Neuronal stem cell (in vitro differentiated cells): ENCODE measurements around the gene GBX1.
A peak's percentile ranks its signal among the peaks of the same experiment; 100 is the strongest.

ENCODE experiments used
- DNase-seq: peaks from one replicate; pipeline ENCODE4 v3.0.0-alpha.2; 2013; ENCODE audit warnings: low spot score
- H2AFZ ChIP-seq: one replicate; pipeline ENCODE4 v1.6.1; 2013; ENCODE audit warnings: mild to moderate bottlenecking, low read length, inconsistent platforms
- H2AK5ac ChIP-seq: 2 replicates; pipeline ENCODE4 v1.6.1; 2013; ENCODE audit warnings: low read depth, mild to moderate bottlenecking, inconsistent platforms, low read length, moderate library complexity, mixed read lengths
- H2BK120ac ChIP-seq: 2 replicates; pipeline ENCODE4 v1.6.1; 2013; ENCODE audit warnings: low read depth, mild to moderate bottlenecking, inconsistent platforms, low read length, moderate library complexity, mixed read lengths
- H2BK12ac ChIP-seq: one replicate; pipeline ENCODE4 v1.6.1; 2013; ENCODE audit warnings: low read length, inconsistent platforms
- H2BK15ac ChIP-seq: 2 replicates; pipeline ENCODE4 v1.6.1; 2013; ENCODE audit warnings: mild to moderate bottlenecking, low read length, inconsistent platforms, mixed read lengths
- H2BK5ac ChIP-seq: one replicate; pipeline ENCODE4 v1.6.1; 2013; ENCODE audit warnings: inconsistent platforms, mild to moderate bottlenecking, low read length, moderate library complexity
- H3K14ac ChIP-seq: one replicate; pipeline ENCODE4 v1.6.1; 2013; ENCODE audit warnings: low read length, inconsistent platforms
- H3K18ac ChIP-seq: 2 replicates; pipeline ENCODE4 v1.6.1; 2013; ENCODE audit warnings: low read length, inconsistent platforms
- H3K23ac ChIP-seq: 2 replicates; pipeline ENCODE4 v1.6.1; 2013; ENCODE audit warnings: low read depth, mild to moderate bottlenecking, mixed read lengths, low read length, inconsistent platforms; ENCODE audit not compliant: poor library complexity
- H3K27ac ChIP-seq: replicated peaks from 3 replicates; pipeline ENCODE4 v1.5.1; 2013; ENCODE audit warnings: low read length, inconsistent platforms
- H3K27me3 ChIP-seq, 3 experiments: 2 replicates each; pipeline ENCODE4 v1.6.1; 2013; ENCODE audit warnings: low read length in 3 of 3, mild to moderate bottlenecking in 2 of 3, inconsistent platforms in 1 of 3, low read depth in 1 of 3, mixed read lengths in 1 of 3, moderate library complexity in 1 of 3; ENCODE audit not compliant: control insufficient read depth in 3 of 3, insufficient read depth in 3 of 3
- H3K36me3 ChIP-seq, 2 donors: replicated peaks in 1 of 2; 2 replicates each; pipeline ENCODE4 v1.6.1; 2013; ENCODE audit warnings: low read length in 2 of 2; ENCODE audit not compliant: control insufficient read depth in 2 of 2, insufficient read depth in 2 of 2
- H3K4ac ChIP-seq: 2 replicates; pipeline ENCODE4 v1.6.1; 2013; ENCODE audit warnings: inconsistent platforms, mild to moderate bottlenecking, low read length, moderate library complexity
- H3K4me1 ChIP-seq, 2 donors: 1 replicate in 1 of 2; 2 replicates in 1 of 2; pipeline ENCODE4 v1.6.1; 2013; ENCODE audit warnings: low read length in 2 of 2, low read depth in 1 of 2; ENCODE audit not compliant: control insufficient read depth in 2 of 2, insufficient read depth in 1 of 2
- H3K4me2 ChIP-seq: one replicate; pipeline ENCODE4 v1.6.1; 2013; ENCODE audit warnings: mild to moderate bottlenecking, low read length, inconsistent platforms; ENCODE audit not compliant: insufficient read depth, poor library complexity, severe bottlenecking
- H3K4me3 ChIP-seq, 2 donors: 2 replicates each; pipeline ENCODE4 v1.5.1; 2013; ENCODE audit warnings: low read length in 2 of 2, mild to moderate bottlenecking in 2 of 2, inconsistent platforms in 1 of 2, moderate library complexity in 1 of 2
- H3K79me1 ChIP-seq: one replicate; pipeline ENCODE4 v1.6.1; 2013; ENCODE audit warnings: low read depth, mild to moderate bottlenecking, inconsistent platforms, low read length, moderate library complexity
- H3K9ac ChIP-seq: one replicate; pipeline ENCODE4 v1.6.1; 2013; ENCODE audit warnings: mild to moderate bottlenecking, low read depth, low read length, inconsistent platforms; ENCODE audit not compliant: poor library complexity
- H3K9me3 ChIP-seq, 2 donors: replicated peaks in 1 of 2; 2 replicates each; pipeline versions ENCODE3 to v1.6.1; 2013; ENCODE audit warnings: low read length in 2 of 2, mild to moderate bottlenecking in 2 of 2, inconsistent platforms in 1 of 2, low read depth in 1 of 2, mixed read lengths in 1 of 2, moderate library complexity in 1 of 2; ENCODE audit not compliant: control insufficient read depth in 2 of 2, insufficient read depth in 1 of 2
- H4K8ac ChIP-seq: one replicate; pipeline ENCODE4 v1.6.1; 2013; ENCODE audit warnings: low read depth, mild to moderate bottlenecking, inconsistent platforms, low read length, moderate library complexity
- H4K91ac ChIP-seq: one replicate; pipeline ENCODE4 v1.6.1; 2013; ENCODE audit warnings: low read length, low read depth, mild to moderate bottlenecking, inconsistent platforms; ENCODE audit not compliant: poor library complexity
- WGBS, 2 donors: extraction: QIAGEN DNeasy Blood & Tissue Kit; methylation state at CpG; one replicate each; pipeline ENCODE4 v1.1.7; 2013; ENCODE audit warnings: missing lambda C conversion rate in 2 of 2, mixed read lengths in 1 of 2; ENCODE audit not compliant: insufficient read length in 2 of 2, insufficient replicate concordance in 1 of 2; ENCODE audit errors: extremely low coverage in 2 of 2; 5-methylcytosine and 5-hydroxymethylcytosine counted together

The GBX1 gene

GRCh38 chr7:151175793-151176311 lies 8.4 kb upstream of the GBX1 start:
- WGBS, 2 donors = no CpG with 5 or more reads among the region's 23 CpGs
- Histone ChIP-seq H2BK15ac (peak overlapping the region; percentile 77), H3K27me3 (peaks cover 2 to 52% (median 19%) of the 10 kb centered on the region in 3 experiments), H3K9me3 (peaks cover 0 to 12% of the 10 kb centered on the region in 2 donors), H3K79me1 (no peaks in the 10 kb centered on the region), H3K4me3 (no peak overlapping the region), H3K18ac (peak overlapping the region; percentile 68), H3K36me3 (no peaks in the 10 kb centered on the region), H3K4me2 (no peak overlapping the region), H2BK12ac (peak overlapping the region; percentile 3), H2AFZ (no peak overlapping the region), H3K4ac (no peak overlapping the region), H2AK5ac (peak overlapping the region; percentile 42), H3K23ac (peak overlapping the region; percentile 31), H3K27ac (no peak overlapping the region), H2BK5ac (no peak overlapping the region), H4K8ac (no peak overlapping the region), H4K91ac (no peak overlapping the region), H3K9ac (no peak overlapping the region), H3K4me1 (peaks cover 0 to 3% of the 10 kb centered on the region in 2 donors), H2BK120ac (no peak overlapping the region), H3K14ac (no peak overlapping the region)
- no peak for DNase-seq

GRCh38 chr7:151175047-151175792 lies 7.7 kb upstream of the GBX1 start:
- H3K27me3 ChIP-seq = peaks cover 2 to 50% (median 19%) of the 10 kb centered on the region in 3 experiments

GRCh38 chr7:151174246-151175046 lies 7.0 kb upstream of the GBX1 start:
- Histone ChIP-seq H3K23ac (peak overlapping the region; percentile 39), H3K4ac (no peak overlapping the region), H3K79me1 (no peaks in the 10 kb centered on the region), H3K18ac (no peak overlapping the region), H3K4me2 (no peak overlapping the region), H2BK5ac (no peak overlapping the region), H2BK12ac (no peak overlapping the region), H3K4me3 (no peak overlapping the region), H2AFZ (no peak overlapping the region), H2BK120ac (no peak overlapping the region), H3K14ac (no peak overlapping the region), H2AK5ac (peak overlapping the region; percentile 26), H3K36me3 (no peaks in the 10 kb centered on the region), H3K27ac (no peak overlapping the region), H4K8ac (no peak overlapping the region), H3K9me3 (peaks cover 0 to 12% of the 10 kb centered on the region in 2 donors), H3K27me3 (peaks cover 2 to 54% (median 22%) of the 10 kb centered on the region in 3 experiments), H4K91ac (no peak overlapping the region), H3K4me1 (peaks cover 0 to 3% of the 10 kb centered on the region in 2 donors), H2BK15ac (no peak overlapping the region), H3K9ac (peak overlapping the region; percentile 33)
- no CpG with 5 or more reads among the region's 77 CpGs for WGBS, 2 donors
- DNase-seq = no peak

More at GRCh38 chr7:151175047-151175792, 7.7 kb upstream of the GBX1 start:
- Histone ChIP-seq H2AK5ac (peak overlapping the region; percentile 42), H3K18ac (no peak overlapping the region), H3K4me1 (peaks cover 0 to 3% of the 10 kb centered on the region in 2 donors), H2BK120ac (no peak overlapping the region), H3K36me3 (no peaks in the 10 kb centered on the region), H2BK5ac (no peak overlapping the region), H2BK12ac (no peak overlapping the region), H2AFZ (no peak overlapping the region), H4K91ac (no peak overlapping the region), H3K79me1 (no peaks in the 10 kb centered on the region), H3K27ac (no peak overlapping the region), H3K4me2 (no peak overlapping the region), H3K9ac (no peak overlapping the region), H3K23ac (peak overlapping the region; percentile 81), H3K14ac (no peak overlapping the region), H3K9me3 (peaks cover 0 to 12% of the 10 kb centered on the region in 2 donors), H3K4me3 (no peak overlapping the region), H2BK15ac (peak overlapping the region; percentile 77), H4K8ac (no peak overlapping the region), H3K4ac (no peak overlapping the region)
- DNase-seq = no peak
- no CpG with 5 or more reads among the region's 16 CpGs for WGBS, 2 donors
